Activated CD8-positive, alpha-beta memory T cell treated with anti-CD3 and anti-CD28 coated beads, Interleukin-2, amount 50 U/mL, for 24 hours (primary cell): ENCODE measurements around the gene DDT.
"Not testable (repeated sequence)": the region's sequence is repeated elsewhere in the genome, so short reads cannot be mapped to it uniquely, and the experiment has no call there.

ENCODE experiments used
- DNase-seq: peaks from one replicate; pipeline ENCODE4 v3.0.0-alpha.2; 2020; ENCODE audit errors: extremely low read depth

The DDT gene

GRCh38 chr22:23952794-23953405, 21.3 kb downstream of the DDT start:
- DNase-seq = not testable (repeated sequence)

- DNase-seq = not testable (repeated sequence)
Observed at GRCh38 chr22:23951383-23951782, 22.9 kb downstream of the DDT start.

- not testable (repeated sequence) for DNase-seq
Observed at GRCh38 chr22:23949764-23950163, 24.5 kb downstream of the DDT start.

- DNase-seq = not testable (repeated sequence)
Observed at GRCh38 chr22:23947391-23947790, 26.9 kb downstream of the DDT start.

GRCh38 chr22:23940166-23940565, 34.1 kb downstream of the DDT start:
- DNase-seq = not testable (repeated sequence)

GRCh38 chr22:23939017-23939357, 35.3 kb downstream of the DDT start:
- DNase-seq = no peak

- no peak for DNase-seq
Observed at GRCh38 chr22:23938328-23939016, 35.8 kb downstream of the DDT start.

GRCh38 chr22:23926561-23926960, 47.7 kb downstream of the DDT start:
- DNase-seq = no peak

GRCh38 chr22:23925020-23925606, 49.1 kb downstream of the DDT start:
- no peak for DNase-seq

GRCh38 chr22:23922921-23923320, 51.3 kb downstream of the DDT start:
- DNase-seq = no peak

GRCh38 chr22:23921586-23922201, 52.5 kb downstream of the DDT start:
- DNase-seq = not testable (repeated sequence)
